Stimulated activated CD4-positive, alpha-beta T cell treated with anti-CD3 and anti-CD28 coated beads, TNF-alpha, amount 100 ng/mL, for 24 hours (primary cell): Measurements from ENCODE around the gene ZNF417.
"Not testable (repeated sequence)": the region's sequence is repeated elsewhere in the genome, so short reads cannot be mapped to it uniquely, and the experiment has no call there.

Source experiments
- DNase-seq, 3 experiments: peaks; one replicate each; pipeline ENCODE4 v3.0.0-alpha.2; 2020; ENCODE audit warnings: low read depth in 3 of 3

Gene ZNF417

DNA sequence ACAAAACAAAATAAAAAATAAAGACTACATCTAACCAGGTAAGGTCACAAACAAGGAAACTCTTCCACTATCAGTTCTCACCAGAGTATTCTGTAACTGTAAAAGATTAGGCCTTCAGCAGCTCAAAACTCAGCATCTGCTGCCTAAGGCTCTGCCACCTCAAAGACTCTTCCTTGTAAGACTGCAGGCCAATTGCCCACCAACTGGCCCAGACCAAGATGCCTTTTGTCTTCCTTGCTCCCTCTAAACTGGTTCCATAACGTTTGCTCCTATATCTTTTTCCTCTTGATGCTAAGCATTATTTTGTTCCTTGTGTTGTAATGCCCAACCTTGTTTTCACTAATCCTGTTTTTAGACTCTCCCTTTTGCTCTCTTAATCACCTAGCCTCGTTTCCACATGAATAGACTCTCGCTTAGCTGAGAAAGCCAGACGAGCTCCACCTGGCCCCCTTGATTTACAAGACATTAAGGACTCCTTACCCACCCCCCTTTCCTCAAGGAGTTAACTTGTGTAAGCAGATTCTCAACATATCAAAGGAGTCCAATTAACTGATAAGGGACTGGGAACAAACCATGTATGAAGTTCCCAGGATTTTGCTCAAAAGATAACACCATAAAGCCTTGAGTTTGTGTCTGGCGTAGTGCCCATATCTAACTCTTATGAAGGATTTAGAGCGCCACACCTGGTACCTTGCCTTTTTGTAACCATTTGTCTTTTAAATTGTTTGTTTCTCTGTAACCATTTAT lies 29.0 kb downstream of the ZNF417 start:
- no peak for DNase-seq

DNA sequence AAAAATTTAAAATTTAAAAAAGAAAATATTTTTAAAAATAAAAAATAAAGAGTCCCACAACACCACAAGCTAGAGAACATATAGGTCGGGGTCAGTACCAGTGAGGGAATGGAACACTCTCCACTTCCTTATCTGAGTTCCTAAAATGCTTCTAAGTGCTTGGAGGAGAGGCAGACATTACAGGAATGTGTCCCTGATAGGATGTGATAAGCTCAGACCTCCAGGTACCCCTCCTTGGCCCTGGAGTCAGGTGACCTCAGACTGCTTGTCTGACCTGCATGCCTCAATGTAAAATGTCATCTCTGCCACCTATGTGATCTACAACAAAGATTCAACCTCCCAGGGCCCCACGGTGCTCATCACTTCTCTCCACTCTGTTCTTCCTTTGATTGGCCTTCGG lies 30.3 kb downstream of the ZNF417 start:
- no peak for DNase-seq

DNA sequence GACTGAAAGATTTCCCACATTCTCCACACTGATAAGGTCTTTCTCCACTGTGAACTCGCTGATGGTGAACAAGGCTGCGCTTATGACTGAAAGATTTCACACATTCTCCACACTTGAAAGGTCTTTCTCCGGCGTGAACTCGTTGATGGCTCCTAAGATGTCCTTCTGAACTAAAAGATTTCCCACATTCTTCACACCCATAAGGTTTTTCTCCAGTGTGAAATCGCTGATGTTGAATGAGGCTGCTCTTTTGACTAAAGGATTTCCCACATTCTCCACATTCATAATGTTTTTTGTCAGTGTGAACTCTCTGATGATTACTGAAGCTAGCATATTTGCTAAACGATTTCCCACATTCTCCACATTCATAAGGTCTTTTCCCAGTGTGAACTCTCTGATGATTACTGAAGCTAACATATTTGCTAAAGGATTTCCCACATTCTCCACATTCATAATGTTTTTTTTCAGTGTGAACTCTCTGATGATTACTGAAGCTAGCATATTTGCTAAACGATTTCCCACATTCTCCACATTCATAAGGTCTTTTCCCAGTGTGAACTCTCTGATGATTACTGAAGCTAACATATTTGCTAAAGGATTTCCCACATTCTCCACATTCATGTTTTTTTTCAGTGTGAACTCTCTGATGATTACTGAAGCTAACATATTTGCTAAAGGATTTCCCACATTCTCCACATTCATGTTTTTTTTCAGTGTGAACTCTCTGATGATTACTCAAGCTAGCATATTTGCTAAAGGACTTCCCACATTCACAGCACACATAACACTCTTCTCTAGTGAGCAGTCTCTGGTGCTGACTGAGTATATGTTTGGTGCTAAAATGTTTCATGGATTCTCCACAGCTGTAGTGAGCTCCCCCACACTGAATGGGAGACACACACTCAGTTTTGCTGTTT lies 42.3 kb downstream of the ZNF417 start:
- not testable (repeated sequence) for DNase-seq

DNA sequence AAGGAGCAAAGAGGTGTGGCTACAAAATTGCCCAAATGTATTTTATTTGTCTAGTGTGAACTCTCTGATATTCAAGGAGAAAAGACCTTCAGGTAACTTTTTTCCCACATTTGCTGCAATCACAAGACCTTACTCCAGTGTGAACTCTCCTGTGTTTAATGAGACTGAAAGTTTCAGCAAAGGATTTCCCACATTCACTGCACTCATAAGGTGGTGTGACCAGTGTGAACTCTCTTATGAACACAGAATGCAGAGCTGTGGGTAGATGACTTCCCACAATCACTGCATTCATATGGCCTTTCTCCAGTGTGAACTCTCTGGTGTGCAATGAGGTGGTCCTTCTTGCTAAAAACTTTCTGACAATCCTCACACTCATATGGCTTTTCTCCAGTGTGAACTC lies 43.9 kb downstream of the ZNF417 start:
- DNase-seq: no peak

DNA sequence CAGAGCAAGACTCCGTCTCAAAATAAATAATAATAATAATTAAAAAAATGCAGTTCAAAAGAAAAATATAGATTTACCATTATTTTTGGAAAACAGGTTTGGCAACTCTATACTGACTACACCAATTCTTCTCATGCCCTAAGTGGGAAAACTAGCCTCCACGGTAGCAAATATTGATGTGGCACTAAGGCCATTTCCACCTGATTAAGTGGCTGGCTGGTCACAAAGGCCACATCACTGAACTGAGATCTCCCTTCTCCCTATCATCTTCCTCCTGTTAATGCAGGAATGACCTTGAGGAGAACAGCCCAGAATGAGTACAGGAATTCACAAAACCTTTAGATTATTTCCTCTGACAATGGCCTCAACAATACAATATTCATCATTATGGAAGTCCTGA lies 46.2 kb downstream of the ZNF417 start:
- DNase-seq: no peak

DNA sequence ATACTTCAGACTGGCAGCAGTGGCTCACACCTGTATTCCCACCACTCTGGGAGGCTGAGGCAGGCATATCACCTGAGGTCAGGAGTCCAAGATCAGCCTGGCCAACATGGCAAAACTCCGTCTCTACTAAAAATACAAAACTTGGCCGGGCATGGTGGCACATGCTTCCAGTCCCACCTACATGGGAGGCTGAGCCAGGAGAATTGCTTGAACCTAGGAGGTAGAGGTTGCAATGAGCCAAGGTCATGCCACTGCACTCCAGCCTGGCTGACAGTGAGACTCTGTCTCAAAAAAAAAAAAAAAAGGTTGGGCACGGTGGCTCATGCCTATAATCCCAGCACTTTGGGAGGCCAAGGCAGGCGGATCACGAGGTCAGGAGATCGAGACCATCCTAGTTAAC lies 46.7 kb downstream of the ZNF417 start:
- not testable (repeated sequence) for DNase-seq

DNA sequence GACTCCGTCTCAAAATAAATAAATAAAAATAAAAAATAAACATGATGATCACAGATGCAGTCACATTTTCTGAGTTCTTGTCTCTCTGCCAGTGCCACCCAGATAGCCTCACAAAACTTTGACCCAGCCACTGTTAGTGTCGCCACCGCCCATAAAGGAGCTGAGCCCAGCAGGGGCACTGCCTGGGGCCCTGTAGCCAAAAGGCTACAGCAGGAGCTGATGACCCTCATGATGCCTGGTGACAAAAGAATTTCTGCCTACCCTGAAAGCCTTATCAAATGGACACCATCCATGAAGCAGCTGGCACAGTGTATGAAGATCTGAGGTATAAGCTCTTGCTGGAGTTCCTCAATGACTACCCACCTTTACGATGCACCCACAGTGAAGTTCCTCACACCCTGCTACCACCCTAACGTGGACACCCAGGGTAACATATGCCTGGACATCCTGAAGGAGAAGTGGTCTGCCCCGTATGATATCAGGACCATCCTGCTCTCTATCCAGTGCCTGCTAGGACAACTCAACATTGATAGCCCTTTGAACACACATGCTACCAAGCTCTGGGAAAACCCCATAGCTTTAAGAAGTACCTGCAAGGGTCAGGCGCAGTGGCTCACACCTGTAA lies 48.4 kb downstream of the ZNF417 start:
- DNase-seq: no peak
